Skeletal muscle tissue (tissue), 4 donors: ENCODE measurements around the gene POLN. TPM values are rescaled to one million over a fixed set of nuclear protein-coding genes. Genes with fewer than 3 reads are reported as not detected.

Experiments
- H3K27ac ChIP-seq: one replicate; pipeline ENCODE4 v1.7.0; 2013; ENCODE audit warnings: mild to moderate bottlenecking, low read depth, low read length, inconsistent platforms
- H3K27me3 ChIP-seq, 3 donors: one replicate each; pipeline ENCODE4 v1.7.0; 2013; ENCODE audit warnings: low read length in 3 of 3; ENCODE audit not compliant: control insufficient read depth in 3 of 3, insufficient read depth in 3 of 3
- H3K36me3 ChIP-seq, 3 donors: one replicate each; pipeline ENCODE4 v1.7.0; 2013; ENCODE audit warnings: low read length in 3 of 3; ENCODE audit not compliant: control insufficient read depth in 3 of 3, insufficient read depth in 3 of 3
- H3K4me1 ChIP-seq, 3 donors: one replicate each; pipeline ENCODE4 v1.7.0; 2013; ENCODE audit warnings: low read length in 3 of 3, mild to moderate bottlenecking in 3 of 3; ENCODE audit not compliant: control insufficient read depth in 3 of 3, insufficient read depth in 3 of 3
- H3K4me3 ChIP-seq, 3 donors: one replicate each; pipeline ENCODE4 v1.7.0; 2013; ENCODE audit warnings: low read length in 3 of 3
- H3K9ac ChIP-seq, 3 donors: one replicate each; pipeline ENCODE4 v1.7.0; 2013; ENCODE audit warnings: low read length in 3 of 3, mild to moderate bottlenecking in 3 of 3, moderate library complexity in 2 of 3, low read depth in 1 of 3
- H3K9me3 ChIP-seq, 3 donors: one replicate each; pipeline ENCODE4 v1.7.0; 2013; ENCODE audit warnings: low read length in 3 of 3; ENCODE audit not compliant: control insufficient read depth in 3 of 3
- total RNA-seq: library from RNA; depleted of rRNA; stranded (reverse); fragments of >200 nt; gene quantifications from one replicate; pipeline ENCODE4 v1.2.3, GENCODE V29; 2014
- donor health status: Osteomylitis.

POLN gene
- total RNA-seq, 1 donor from 2014 or later, result 4.2 TPM

- H3K4me1 ChIP-seq, result peaks cover 44 to 74% (median 66%) of the 10 kb centered on the region in 3 donors
- peak overlapping the region; percentile 9 to 58 (median 55) for H3K4me3 ChIP-seq
- H3K27ac ChIP-seq, result peak overlapping the region; percentile 82
Measured at GRCh38 chr4:2269618-2270163, 27.8 kb upstream of the POLN start.

GRCh38 chr4:2269206-2269531 lies 27.2 kb upstream of the POLN start:
- H3K27ac ChIP-seq, result peak overlapping the region; percentile 82
- no peaks in the 10 kb centered on the region for H3K27me3 ChIP-seq
- peaks cover 49 to 79% (median 71%) of the 10 kb centered on the region in 3 donors for H3K4me1 ChIP-seq
- H3K9ac ChIP-seq, result peak overlapping the region; percentile 57 to 81 (median 68)
- no peaks in the 10 kb centered on the region for H3K9me3 ChIP-seq
- peak overlapping the region in 2 of 3 donors; percentile 40 to 54 for H3K4me3 ChIP-seq
- no peaks in the 10 kb centered on the region for H3K36me3 ChIP-seq

More at GRCh38 chr4:2269618-2270163, 27.8 kb upstream of the POLN start:
- no peaks in the 10 kb centered on the region for H3K36me3 ChIP-seq
- peak overlapping the region in 2 of 3 donors; percentile 57 to 81 for H3K9ac ChIP-seq
- H3K9me3 ChIP-seq, result no peaks in the 10 kb centered on the region
- no peaks in the 10 kb centered on the region for H3K27me3 ChIP-seq

GRCh38 chr4:2268357-2269205 lies 26.7 kb upstream of the POLN start:
- no peaks in the 10 kb centered on the region for H3K36me3 ChIP-seq
- peak overlapping the region; percentile 82 for H3K27ac ChIP-seq
- H3K4me1 ChIP-seq, result peaks cover 55 to 85% (median 77%) of the 10 kb centered on the region in 3 donors
- peak overlapping the region; percentile 57 to 81 (median 68) for H3K9ac ChIP-seq
- H3K27me3 ChIP-seq, result no peaks in the 10 kb centered on the region
- peak overlapping the region in 2 of 3 donors; percentile 40 to 54 for H3K4me3 ChIP-seq
- no peaks in the 10 kb centered on the region for H3K9me3 ChIP-seq

- Histone ChIP-seq H3K27ac (peak overlapping the region; percentile 82), H3K4me3 (no peak overlapping the region), H3K9me3 (no peaks in the 10 kb centered on the region), H3K27me3 (no peaks in the 10 kb centered on the region), H3K4me1 (peaks cover 62 to 93% (median 82%) of the 10 kb centered on the region in 3 donors), H3K36me3 (no peaks in the 10 kb centered on the region), H3K9ac (peak overlapping the region in 1 of 3 donors; percentile 81)
Measured at GRCh38 chr4:2267841-2268240, 25.9 kb upstream of the POLN start.

- peak overlapping the region; percentile 25 for H3K27ac ChIP-seq
- H3K4me3 ChIP-seq, result no peak overlapping the region
- H3K27me3 ChIP-seq, result no peaks in the 10 kb centered on the region
- H3K36me3 ChIP-seq, result no peaks in the 10 kb centered on the region
- H3K9ac ChIP-seq, result peak overlapping the region in 2 of 3 donors; percentile 33 to 81
- peaks cover 63 to 95% (median 84%) of the 10 kb centered on the region in 3 donors for H3K4me1 ChIP-seq
- no peaks in the 10 kb centered on the region for H3K9me3 ChIP-seq
Measured at GRCh38 chr4:2267320-2267811, 25.4 kb upstream of the POLN start.

GRCh38 chr4:2266821-2267220 lies 24.9 kb upstream of the POLN start:
- no peaks in the 10 kb centered on the region for H3K36me3 ChIP-seq
- peak overlapping the region; percentile 33 to 50 (median 38) for H3K9ac ChIP-seq
- H3K4me1 ChIP-seq, result peaks cover 58 to 89% (median 79%) of the 10 kb centered on the region in 3 donors
- H3K27me3 ChIP-seq, result no peaks in the 10 kb centered on the region
- H3K9me3 ChIP-seq, result no peaks in the 10 kb centered on the region
- H3K4me3 ChIP-seq, result no peak overlapping the region
- peak overlapping the region; percentile 44 for H3K27ac ChIP-seq

- peaks cover 56 to 83% (median 73%) of the 10 kb centered on the region in 3 donors for H3K4me1 ChIP-seq
- H3K36me3 ChIP-seq, result no peaks in the 10 kb centered on the region
- peak overlapping the region; percentile 70 to 86 (median 80) for H3K9ac ChIP-seq
- H3K4me3 ChIP-seq, result peak overlapping the region; percentile 56 to 67 (median 61)
- H3K27me3 ChIP-seq, result no peaks in the 10 kb centered on the region
- H3K9me3 ChIP-seq, result no peaks in the 10 kb centered on the region
- peak overlapping the region; percentile 72 for H3K27ac ChIP-seq
Measured at GRCh38 chr4:2266181-2266580, 24.3 kb upstream of the POLN start.

- peak overlapping the region; percentile 56 to 67 (median 61) for H3K4me3 ChIP-seq
- peaks cover 60 to 80% (median 76%) of the 10 kb centered on the region in 3 donors for H3K4me1 ChIP-seq
- no peaks in the 10 kb centered on the region for H3K9me3 ChIP-seq
- H3K9ac ChIP-seq, result peak overlapping the region; percentile 70 to 86 (median 80)
- H3K27ac ChIP-seq, result peak overlapping the region; percentile 72
- H3K36me3 ChIP-seq, result no peaks in the 10 kb centered on the region
- H3K27me3 ChIP-seq, result no peaks in the 10 kb centered on the region
Measured at GRCh38 chr4:2265113-2266110, 23.5 kb upstream of the POLN start.

GRCh38 chr4:2264481-2265041 lies 22.6 kb upstream of the POLN start:
- H3K27me3 ChIP-seq, result no peaks in the 10 kb centered on the region
- peak overlapping the region; percentile 12 for H3K27ac ChIP-seq
- H3K4me1 ChIP-seq, result peaks cover 64 to 80% (median 78%) of the 10 kb centered on the region in 3 donors
- no peak overlapping the region for H3K4me3 ChIP-seq
- peaks cover 0 to 7% (median 2%) of the 10 kb centered on the region in 3 donors for H3K36me3 ChIP-seq
- H3K9me3 ChIP-seq, result no peaks in the 10 kb centered on the region
- H3K9ac ChIP-seq, result peak overlapping the region in 1 of 3 donors; percentile 86
